ENCODE data around the gene USP4.

DNA sequence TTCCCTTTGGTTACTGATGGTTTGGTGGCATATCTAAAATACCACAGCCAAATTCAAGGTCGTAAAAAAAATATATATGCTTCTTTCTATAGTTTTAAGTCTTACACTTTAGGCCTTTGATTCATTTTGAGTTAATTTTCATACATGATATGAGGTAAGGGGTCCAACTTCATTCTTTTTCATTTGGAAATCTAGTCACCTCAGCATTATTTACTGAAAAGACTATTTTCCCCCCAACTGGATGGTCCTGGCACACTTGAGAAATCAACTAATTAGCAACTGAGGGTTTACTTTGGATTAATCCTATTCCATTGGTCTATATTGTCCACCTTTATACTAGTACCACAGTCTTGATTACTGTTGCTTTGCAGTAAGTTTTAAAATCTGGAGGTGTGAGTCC is 45.8 kb upstream of the USP4 start:
- TF ChIP-seq, protein P1, sequence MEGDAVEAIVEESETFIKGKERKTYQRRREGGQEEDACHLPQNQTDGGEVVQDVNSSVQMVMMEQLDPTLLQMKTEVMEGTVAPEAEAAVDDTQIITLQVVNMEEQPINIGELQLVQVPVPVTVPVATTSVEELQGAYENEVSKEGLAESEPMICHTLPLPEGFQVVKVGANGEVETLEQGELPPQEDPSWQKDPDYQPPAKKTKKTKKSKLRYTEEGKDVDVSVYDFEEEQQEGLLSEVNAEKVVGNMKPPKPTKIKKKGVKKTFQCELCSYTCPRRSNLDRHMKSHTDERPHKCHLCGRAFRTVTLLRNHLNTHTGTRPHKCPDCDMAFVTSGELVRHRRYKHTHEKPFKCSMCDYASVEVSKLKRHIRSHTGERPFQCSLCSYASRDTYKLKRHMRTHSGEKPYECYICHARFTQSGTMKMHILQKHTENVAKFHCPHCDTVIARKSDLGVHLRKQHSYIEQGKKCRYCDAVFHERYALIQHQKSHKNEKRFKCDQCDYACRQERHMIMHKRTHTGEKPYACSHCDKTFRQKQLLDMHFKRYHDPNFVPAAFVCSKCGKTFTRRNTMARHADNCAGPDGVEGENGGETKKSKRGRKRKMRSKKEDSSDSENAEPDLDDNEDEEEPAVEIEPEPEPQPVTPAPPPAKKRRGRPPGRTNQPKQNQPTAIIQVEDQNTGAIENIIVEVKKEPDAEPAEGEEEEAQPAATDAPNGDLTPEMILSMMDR (IDR thresholded peaks at IDR 0.05; ENCODE audit: low read length) = no peak
- TF ChIP-seq EZH2 (optimal IDR thresholded peaks at IDR 0.05; ENCODE audit: low read depth, low read length) = no peak
